IPS-18a (cell line): ENCODE data around the gene SSTR4.

Experiments used
- H3K27ac ChIP-seq: one replicate; pipeline ENCODE4 v1.5.1; 2013; ENCODE audit warnings: low read length
- H3K27me3 ChIP-seq: one replicate; pipeline ENCODE4 v1.6.1; 2013; ENCODE audit warnings: mild to moderate bottlenecking, low read length; ENCODE audit not compliant: control insufficient read depth, insufficient read depth
- H3K36me3 ChIP-seq: one replicate; pipeline ENCODE4 v1.6.1; 2013; ENCODE audit warnings: low read depth, low read length; ENCODE audit not compliant: control insufficient read depth
- H3K4me1 ChIP-seq: one replicate; pipeline ENCODE4 v1.6.1; 2013; ENCODE audit warnings: low read depth, low read length; ENCODE audit not compliant: control insufficient read depth
- H3K4me3 ChIP-seq: one replicate; pipeline ENCODE4 v1.5.1; 2013; ENCODE audit warnings: low read length
- H3K9ac ChIP-seq: one replicate; pipeline ENCODE4 v1.6.1; 2013; ENCODE audit warnings: mild to moderate bottlenecking, low read length, moderate library complexity
- H3K9me3 ChIP-seq: one replicate; pipeline ENCODE4 v1.6.1; 2013; ENCODE audit warnings: low read depth, low read length; ENCODE audit not compliant: control insufficient read depth

The SSTR4 gene

DNA sequence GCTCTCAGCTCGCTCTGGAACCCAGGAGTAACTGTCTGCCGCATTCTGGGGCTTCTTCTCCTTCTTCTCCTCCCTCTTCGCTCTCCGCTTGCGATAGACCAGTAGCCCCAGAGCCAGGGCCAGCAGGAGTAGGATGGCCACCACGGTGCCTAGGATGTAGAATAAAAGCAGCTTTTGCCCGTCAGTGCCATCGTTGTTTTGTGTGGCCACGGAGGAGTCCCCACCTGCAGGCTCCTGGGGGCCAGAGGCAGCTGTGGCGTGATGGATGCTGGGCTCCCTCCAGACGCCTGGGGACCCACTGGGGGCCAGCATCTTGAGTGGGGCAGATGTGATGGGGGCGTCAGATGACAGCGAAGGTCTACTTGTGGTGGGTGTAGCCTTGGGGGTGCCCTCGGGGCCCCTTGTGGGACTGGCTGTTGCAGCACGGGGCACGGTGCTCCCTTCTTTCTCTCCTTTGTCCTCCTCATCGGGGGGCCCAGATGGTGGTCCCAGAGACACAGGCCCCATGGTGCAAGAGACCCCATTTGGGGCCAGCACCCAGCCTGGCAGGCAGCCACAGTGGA lies 49.3 kb downstream of the SSTR4 start:
- no peak overlapping the region for H3K27ac ChIP-seq
- H3K4me1 ChIP-seq = peaks cover 10% of the 10 kb centered on the region

GRCh38 chr20:23084845-23085365 lies 49.8 kb downstream of the SSTR4 start:
- H3K27me3 ChIP-seq = no peaks in the 10 kb centered on the region
- H3K4me1 ChIP-seq = peaks cover 10% of the 10 kb centered on the region
- H3K9ac ChIP-seq = no peak overlapping the region
- no peaks in the 10 kb centered on the region for H3K36me3 ChIP-seq
- no peak overlapping the region for H3K27ac ChIP-seq
- H3K9me3 ChIP-seq = no peaks in the 10 kb centered on the region
- H3K4me3 ChIP-seq = no peak overlapping the region

More for the DNA sequence above, 49.3 kb downstream of the SSTR4 start:
- Histone ChIP-seq H3K36me3 (no peaks in the 10 kb centered on the region), H3K27me3 (no peaks in the 10 kb centered on the region), H3K9me3 (no peaks in the 10 kb centered on the region), H3K4me3 (no peak overlapping the region), H3K9ac (no peak overlapping the region)

GRCh38 chr20:23085436-23086055 lies 50.4 kb downstream of the SSTR4 start:
- no peak overlapping the region for H3K9ac ChIP-seq
- no peaks in the 10 kb centered on the region for H3K9me3 ChIP-seq
- H3K4me3 ChIP-seq = no peak overlapping the region
- peaks cover 10% of the 10 kb centered on the region for H3K4me1 ChIP-seq
- no peak overlapping the region for H3K27ac ChIP-seq
- H3K36me3 ChIP-seq = no peaks in the 10 kb centered on the region
- no peaks in the 10 kb centered on the region for H3K27me3 ChIP-seq

DNA sequence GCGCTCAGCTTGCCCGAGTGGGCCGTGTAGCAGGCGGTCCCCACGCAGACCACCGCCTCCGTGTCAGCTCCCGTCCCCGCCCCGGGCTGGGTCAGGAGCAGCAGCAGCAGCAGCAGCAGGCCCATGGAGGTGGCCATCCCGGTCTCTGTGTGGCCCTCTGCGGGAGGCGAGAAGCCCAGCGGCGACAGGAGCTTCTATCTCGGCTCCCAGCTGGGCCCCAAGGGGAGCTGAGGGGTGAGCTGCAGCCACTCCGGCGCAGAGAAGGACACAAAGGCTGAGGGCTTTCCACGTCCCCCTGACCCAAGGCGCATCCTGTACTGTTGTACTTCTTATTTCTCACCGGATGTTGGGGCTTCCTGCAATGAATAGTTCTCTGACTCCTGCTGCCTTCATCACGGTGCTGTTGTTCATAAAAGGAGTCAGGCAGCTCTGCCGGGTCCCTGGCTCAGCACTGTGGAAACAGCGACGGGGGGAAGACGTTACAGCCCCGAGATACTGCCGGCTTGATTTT lies 51.0 kb downstream of the SSTR4 start, which contains the start of gene CD93:
CD93 (minus strand) TSS at position 269 of the 511 bp plus-strand sequence; CDS start at position 137, 132 bp downstream.
- Histone ChIP-seq H3K4me3 (no peak within 1 kb of the TSS), H3K9ac (no peak within 1 kb of the TSS), H3K4me1 (peaks cover 10% of the 10 kb centered on the region), H3K27me3 (no peaks in the 10 kb centered on the region), H3K9me3 (no peaks in the 10 kb centered on the region), H3K27ac (no peak within 1 kb of the TSS), H3K36me3 (no peaks in the 10 kb centered on the region)

- Histone ChIP-seq H3K27me3 (no peaks in the 10 kb centered on the region), H3K9me3 (no peaks in the 10 kb centered on the region), H3K27ac (no peak overlapping the region), H3K4me3 (no peak overlapping the region), H3K36me3 (no peaks in the 10 kb centered on the region), H3K4me1 (peaks cover 12% of the 10 kb centered on the region), H3K9ac (no peak overlapping the region)
Observed at GRCh38 chr20:23086931-23087411, 51.9 kb downstream of the SSTR4 start.

- Histone ChIP-seq H3K9me3 (no peaks in the 10 kb centered on the region), H3K4me3 (no peak overlapping the region), H3K9ac (no peak overlapping the region), H3K4me1 (peaks cover 12% of the 10 kb centered on the region), H3K27ac (no peak overlapping the region), H3K27me3 (no peaks in the 10 kb centered on the region), H3K36me3 (no peaks in the 10 kb centered on the region)
Observed at GRCh38 chr20:23087587-23088251, 52.6 kb downstream of the SSTR4 start.
